NCI-H1694 (cell line): ENCODE measurements around the gene NOX3.
"Not testable (repeated sequence)": the region's sequence is repeated elsewhere in the genome, so short reads cannot be mapped to it uniquely, and the experiment has no call there.

Source experiments
- DNase-seq: peaks from one replicate; lab custom pipeline; 2025; lab: John Stamatoyannopoulos, UW

Gene NOX3

GRCh38 chr6:155364844-155365437 lies 90.7 kb downstream of the NOX3 start:
- no peak for DNase-seq

GRCh38 chr6:155364021-155364420 lies 91.6 kb downstream of the NOX3 start:
- DNase-seq = not testable (repeated sequence)

DNA sequence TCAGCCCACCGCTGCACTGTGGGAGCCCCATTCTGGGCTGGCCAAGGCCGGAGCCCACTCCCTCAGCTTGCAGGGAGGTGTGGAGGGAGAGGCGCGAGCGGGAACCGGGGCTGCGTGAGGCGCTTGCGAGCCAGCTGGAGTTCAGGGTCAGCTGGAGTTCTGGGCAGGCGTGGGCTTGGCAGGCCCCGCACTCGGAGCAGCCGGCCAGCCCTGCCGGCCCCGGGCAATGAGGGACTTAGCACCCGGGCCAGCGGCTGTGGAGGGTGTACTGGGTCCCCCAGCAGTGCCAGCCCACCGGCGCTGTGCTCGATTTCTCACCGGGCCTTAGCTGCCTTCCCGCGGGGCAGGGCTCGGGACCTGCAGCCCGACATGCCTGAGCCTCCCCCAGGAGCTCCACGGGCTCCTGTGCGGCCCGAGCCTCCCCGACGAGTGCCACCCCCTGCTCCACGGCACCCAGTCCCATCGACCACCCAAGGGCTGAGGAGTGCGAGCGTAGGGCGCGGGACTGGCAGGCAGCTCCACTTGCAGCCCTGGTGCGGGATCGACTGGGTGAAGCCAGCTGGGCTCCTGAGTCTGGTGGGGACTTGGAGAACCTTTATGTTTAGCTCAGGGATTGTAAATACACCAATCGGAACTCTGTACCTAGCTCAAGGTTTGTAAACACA lies 92.5 kb downstream of the NOX3 start:
- DNase-seq = not testable (repeated sequence)

GRCh38 chr6:155354167-155354566 lies 101.5 kb downstream of the NOX3 start:
- no peak for DNase-seq

- no peak for DNase-seq
Measured at GRCh38 chr6:155352811-155353210, 102.8 kb downstream of the NOX3 start.

DNA sequence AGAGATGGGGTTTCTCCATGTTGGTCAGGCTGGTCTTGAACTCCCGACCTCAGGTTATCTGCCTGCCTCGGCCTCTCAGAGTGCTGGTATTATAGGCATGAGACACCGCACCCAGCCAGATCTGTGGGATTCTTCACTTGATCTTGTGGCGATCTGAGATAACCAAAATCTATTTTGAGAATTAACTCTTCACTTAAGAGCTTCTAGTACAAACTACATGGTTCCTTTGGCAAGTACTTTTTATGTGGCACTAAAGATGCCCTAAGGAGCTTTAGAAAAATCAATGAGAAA lies 103.6 kb downstream of the NOX3 start:
- no peak for DNase-seq

DNA sequence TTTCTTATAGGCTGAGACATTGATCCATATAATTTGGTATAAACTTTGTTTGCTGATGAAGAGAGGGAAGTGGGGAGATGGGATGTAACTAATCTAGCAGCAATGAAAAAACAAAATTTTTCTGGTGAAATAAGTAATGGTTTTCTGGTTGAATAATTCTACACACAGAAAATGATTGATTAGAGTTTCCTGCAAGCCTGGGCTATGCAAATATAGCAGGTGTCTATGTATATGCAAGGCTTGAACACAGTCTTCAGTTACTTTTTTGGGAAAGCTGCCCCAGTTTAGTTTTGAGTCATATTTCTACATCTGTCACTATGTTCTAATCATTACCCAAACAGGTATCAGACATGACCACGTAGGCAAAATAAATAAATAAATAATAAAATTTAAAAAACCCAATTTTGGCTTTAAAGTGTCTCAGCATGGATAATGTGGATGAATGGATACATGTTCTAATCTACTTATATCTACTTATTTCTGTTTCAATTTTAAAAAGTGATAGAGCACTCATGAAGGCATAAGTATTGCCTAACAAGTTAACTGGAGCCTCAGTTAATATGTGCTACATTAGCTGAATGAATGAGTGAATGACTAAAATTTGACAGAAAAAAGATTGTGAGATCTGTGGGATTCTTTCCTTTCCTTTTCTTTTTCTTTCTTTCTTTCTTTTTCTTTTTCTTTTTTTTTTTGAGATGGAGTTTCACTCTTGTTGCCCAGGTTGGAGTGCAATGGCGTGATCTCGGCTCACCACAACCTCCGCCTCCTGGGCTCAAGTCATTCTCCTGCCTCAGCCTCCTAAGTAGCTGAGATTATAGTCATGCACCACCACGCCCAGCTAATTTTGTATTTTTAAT lies 104.1 kb downstream of the NOX3 start:
- no peak for DNase-seq

- DNase-seq = no peak
Measured at GRCh38 chr6:155349956-155350355, 105.7 kb downstream of the NOX3 start.

DNA sequence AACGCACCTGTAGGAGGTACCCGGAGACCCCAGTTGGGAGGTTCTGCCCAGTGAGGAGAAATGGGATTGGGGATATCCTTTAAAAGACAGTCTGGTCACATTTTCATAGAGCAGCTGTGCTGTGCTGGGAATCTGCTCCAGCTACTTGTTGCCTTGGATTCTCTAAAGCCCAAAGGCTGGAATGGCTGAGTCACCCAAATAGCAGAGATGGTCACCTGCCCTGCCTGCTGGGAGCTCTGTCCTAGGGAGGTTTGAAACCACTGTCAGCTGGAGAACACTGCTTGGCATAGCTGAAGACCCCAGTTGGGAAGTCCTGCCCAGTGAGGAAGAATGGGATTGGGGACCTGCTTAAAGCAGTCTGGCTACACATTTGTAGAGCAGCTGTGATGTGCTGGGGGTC lies 106.5 kb downstream of the NOX3 start:
- no peak for DNase-seq

DNA sequence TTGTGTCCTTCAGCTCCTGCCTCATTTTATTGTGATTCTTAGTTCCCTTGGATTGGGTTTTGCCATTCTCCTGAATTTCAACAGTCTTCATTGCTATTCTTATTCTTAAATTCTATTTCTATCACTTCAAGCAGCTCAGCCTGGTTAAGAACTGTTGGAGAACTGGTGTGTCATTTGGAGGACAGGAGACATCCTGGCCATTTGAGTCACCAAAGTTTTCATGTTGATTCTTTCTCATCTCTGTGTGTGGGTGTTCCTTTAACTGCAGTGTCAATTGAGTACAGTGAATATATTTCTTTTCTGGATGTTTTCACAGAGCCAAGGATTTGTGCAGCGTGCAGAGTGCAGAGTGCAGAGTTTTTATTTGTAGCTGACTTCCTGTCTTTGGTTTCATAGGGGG lies 107.8 kb downstream of the NOX3 start:
- no peak for DNase-seq

DNA sequence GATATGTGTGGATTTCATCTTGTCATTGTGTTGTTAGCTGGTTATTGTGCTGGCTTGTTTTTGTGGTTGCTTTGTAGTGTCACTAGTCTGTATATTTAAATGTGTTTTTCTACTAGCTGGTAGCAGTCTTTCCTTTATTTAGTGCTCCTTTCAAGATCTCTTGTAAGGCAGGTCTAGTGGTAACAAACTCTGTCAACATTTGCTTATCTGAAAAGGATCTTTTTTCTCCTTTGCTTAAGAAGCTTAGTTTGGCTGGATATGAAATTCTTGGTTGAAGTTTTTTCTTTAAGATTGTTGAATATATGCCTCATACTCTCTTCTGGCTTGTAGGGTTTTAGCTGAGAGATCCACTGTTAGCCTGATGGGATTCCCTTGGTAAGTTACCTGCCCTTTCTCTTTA lies 108.7 kb downstream of the NOX3 start:
- no peak for DNase-seq
